Right lung (tissue), 5 donors: Measurements from ENCODE around the gene THEM5. TPM values are rescaled to one million over a fixed set of nuclear protein-coding genes. Genes with fewer than 3 reads are reported as not detected.
"Not testable (repeated sequence)": the region's sequence is repeated elsewhere in the genome, so short reads cannot be mapped to it uniquely, and the experiment has no call there.

Experiments used
- DNase-seq, 2 donors: peaks; one replicate each; pipeline ENCODE4 v3.0.0-alpha.2; 2013
- polyA plus RNA-seq, 5 donors: library from polyadenylated mRNA; unstranded; fragments of 120-200 nt; gene quantifications; one replicate each; pipeline versions ENCODE4 v1.2.1 to v1.2.3, GENCODE V29; 2013; ENCODE audit warnings: inconsistent platforms in 1 of 5, low replicate concordance in 1 of 5; ENCODE audit not compliant: insufficient read length in 5 of 5, insufficient read depth in 1 of 5

THEM5 gene
- polyA plus RNA-seq, 5 donors, result 0.67 to 1.4 (median 1.1) TPM

- peak in 1 of 2 donors; percentile 23 for DNase-seq
Measured at GRCh38 chr1:151867765-151868411, 14.4 kb upstream of the THEM5 start.

- DNase-seq, result no peak
Measured at GRCh38 chr1:151867321-151867720, 13.8 kb upstream of the THEM5 start.

GRCh38 chr1:151864411-151864810 lies 10.9 kb upstream of the THEM5 start:
- no peak for DNase-seq

DNA sequence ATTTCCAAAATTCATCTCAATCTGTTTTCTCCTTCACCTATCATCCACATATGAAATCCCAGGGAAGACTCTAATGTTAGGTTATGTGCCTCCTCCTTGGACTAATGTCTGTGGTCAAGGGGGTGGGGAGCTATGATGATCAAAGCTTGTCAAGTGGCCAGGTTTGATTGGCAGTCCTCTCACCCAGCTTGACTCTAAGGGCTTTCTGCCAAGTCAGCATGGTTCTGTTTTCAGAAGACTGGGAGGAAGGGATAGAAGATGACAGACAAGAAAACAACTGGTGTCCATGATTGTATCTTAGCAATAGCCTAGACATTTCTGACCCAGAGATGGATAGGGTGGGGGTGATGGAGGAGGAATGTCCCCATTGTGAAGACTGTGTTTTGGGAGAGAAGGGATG lies 9.1 kb upstream of the THEM5 start:
- no peak for DNase-seq

DNA sequence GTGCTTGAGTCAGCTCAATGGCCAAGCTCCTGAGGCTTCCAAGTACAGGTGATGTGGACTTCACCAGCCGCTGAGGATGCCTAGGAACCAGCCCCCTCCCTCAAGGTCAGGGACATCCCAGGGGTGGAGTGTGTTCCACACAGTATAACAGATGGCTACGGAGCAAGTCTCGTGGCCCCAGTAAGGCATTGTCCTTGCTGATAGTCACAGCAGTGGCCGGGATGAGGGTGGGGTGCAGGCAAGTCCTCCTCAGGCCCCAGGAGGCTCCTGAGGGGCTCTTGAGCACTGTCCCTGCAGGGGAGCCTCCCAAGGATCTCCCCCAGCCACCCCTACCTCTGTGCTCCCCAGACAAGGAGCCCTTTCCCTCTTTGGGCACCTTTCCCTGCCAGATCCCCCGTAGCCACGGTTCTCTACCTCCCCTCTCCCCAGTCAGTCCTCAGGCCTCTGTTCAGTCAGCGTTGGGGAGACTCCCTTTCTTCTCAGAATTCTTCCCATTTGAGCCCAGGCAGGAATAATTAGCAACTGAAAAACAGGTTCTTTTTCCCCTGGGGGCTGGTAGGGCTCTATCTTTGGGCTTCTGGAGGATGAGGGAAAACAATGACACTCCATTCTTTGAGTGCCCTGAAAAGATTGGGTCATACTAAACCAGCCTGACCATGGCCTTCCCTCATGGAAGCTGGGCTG lies 7.1 kb upstream of the THEM5 start:
- DNase-seq, result no peak

DNA sequence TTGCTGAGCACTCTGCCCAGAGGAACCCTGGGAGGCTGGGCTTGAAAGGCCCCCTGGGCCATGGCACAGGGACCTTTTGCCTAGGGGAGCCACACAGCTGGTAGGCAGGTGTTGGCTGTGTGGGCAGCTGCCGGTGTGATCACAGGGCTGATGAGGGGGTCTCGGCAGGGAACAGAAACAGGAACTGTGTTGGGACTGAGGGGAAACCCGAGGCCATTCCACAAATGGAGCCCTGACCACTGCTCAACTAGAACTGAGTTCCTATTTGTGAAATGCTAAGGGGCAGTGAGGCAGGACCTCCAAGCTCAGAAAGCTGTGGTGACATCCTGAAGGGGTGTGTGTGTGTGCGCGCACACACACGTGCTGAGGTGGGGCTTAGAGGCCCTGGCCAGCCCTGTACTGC lies 6.4 kb upstream of the THEM5 start:
- DNase-seq, result no peak

- no peak for DNase-seq
Measured at GRCh38 chr1:151858886-151859665, 5.6 kb upstream of the THEM5 start.

GRCh38 chr1:151858030-151858746 lies 4.7 kb upstream of the THEM5 start:
- no peak for DNase-seq

GRCh38 chr1:151855933-151856332 lies 2.4 kb upstream of the THEM5 start:
- DNase-seq, result no peak

DNA sequence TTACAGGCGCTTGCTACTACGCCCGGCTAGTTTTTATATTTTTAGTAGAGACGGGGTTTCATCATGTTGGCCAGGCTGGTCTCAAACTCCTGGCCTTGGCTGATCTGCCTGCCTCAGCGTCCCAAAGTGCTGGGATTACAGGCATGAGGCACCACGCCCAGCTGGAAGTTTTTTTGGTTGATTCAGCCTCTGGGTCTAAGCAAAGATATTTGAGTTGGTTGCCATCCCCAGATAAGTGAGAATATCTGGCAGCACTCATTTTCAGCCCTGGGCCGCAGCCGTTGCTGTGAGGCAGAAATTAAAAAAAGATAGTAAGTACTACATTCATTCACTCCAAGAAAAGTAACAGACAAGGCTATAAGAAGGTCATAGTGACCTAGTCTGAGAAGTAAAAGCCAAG lies 2.0 kb upstream of the THEM5 start:
- not testable (repeated sequence) for DNase-seq

- DNase-seq, result no peak
Measured at GRCh38 chr1:151854658-151855057, 1.1 kb upstream of the THEM5 start.

GRCh38 chr1:151852733-151853132 lies 779 bp downstream of the THEM5 start:
- no peak for DNase-seq

- DNase-seq, result no peak
Measured at GRCh38 chr1:151851886-151852285, 1.6 kb downstream of the THEM5 start.

DNA sequence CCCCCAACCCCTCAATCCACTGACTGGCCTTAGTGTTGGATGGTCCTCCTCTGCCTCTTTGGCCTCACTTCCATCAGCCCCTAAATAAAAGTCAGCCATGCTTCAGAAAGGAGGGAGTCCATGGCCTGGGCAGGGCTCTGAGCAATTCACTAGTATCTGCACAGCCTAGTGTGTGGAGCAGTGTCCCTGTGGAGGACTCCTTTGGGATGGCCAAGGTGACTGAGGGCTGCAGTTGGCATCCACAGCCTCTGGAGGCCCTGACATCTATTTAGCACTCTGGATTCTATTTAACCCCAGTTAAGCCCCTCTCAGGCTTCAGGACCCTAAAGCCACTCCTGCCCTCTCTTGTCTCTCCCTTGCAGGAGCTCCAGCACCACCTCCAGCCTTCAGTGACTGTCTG lies 3.6 kb downstream of the THEM5 start:
- no peak for DNase-seq

DNA sequence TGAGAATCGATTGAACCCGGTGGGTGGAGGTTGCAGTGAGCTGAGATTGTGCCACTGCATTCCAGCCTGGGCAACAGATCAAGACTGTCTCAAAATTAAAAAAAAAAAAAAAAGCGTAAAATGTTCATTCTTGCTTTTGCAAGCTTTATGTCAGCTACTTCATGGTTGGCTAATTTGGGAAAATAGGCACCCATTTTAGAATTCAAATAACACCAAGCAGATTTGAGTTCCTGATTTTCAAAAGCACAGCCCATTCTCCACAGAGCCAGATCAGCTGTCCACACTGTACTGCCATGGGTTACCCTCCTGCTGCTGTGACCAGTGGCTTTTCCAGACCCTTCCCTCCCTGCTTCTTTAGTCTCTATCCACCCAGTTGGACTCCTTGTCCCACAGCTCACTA lies 4.4 kb downstream of the THEM5 start:
- DNase-seq, result no peak

GRCh38 chr1:151847867-151848596 lies 5.5 kb downstream of the THEM5 start:
- peak; percentile 73 to 81 for DNase-seq

- no peak for DNase-seq
Measured at GRCh38 chr1:151846686-151847237, 6.8 kb downstream of the THEM5 start.

DNA sequence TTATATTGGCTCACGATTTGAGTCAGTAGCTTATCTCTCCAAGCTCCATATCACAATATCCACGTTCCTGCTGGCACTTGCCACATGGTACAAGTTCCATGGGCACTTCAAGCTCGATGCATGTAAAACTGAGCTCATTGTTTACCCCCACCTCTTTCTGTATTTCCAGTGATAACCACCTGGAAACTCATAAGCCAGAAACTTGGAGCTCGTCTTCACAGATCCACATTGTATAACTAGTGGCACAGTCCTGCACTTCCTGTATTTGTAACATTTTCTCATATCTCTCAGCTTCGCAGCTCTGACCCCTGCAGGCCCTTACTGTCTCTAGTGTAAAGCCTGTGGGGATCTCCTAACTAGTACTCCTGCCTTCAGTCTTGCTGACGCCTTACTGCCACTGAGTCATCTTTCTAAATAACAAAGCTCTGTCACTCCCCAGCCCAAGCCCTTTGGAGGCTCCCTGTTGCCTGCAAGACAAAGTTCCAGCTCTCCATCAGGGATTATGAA lies 7.4 kb downstream of the THEM5 start:
- DNase-seq, result no peak

DNA sequence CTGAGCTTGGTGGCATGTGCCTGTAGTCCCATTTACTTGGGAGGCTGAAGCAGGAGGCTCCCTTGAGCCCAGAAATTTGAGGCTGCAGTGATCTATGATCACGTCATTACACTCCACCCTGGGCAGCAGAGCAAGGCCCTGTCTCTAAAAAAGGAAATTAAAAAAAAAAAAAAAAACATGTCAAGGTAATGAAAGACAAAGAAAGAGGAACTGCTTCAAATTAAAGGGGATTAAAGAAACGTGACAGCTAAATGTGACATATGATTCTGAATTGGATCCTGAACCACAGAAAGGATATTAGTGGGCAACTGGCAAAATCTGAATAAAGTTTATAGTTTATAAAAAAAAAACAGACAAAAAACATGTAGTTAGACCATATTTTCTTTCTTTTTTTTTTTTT lies 10.1 kb downstream of the THEM5 start:
- DNase-seq, result no peak

GRCh38 chr1:151841141-151841540 lies 12.4 kb downstream of the THEM5 start:
- DNase-seq, result no peak

DNA sequence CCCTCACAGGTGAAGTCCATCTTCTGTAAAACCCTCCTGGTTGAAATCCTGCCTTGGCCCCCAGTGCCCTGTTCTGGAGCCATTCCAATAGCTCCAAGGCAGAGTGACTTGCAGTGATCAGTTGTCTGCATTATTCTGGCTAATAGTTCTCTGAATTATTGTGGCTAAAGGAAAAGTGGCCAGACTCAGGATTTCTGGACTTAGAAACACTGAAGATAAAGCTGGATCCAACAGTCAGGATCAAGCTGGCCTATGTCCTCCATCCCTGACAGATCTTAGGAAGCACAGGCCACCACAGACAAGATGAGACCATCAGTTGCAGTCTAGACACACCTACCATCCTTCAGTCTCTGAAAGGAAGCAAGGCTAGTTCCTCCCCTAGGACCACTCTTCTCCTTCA lies 13.1 kb downstream of the THEM5 start:
- DNase-seq, result no peak
